Activated T-cell treated with anti-CD3 and anti-CD28 coated beads for 1 hour (primary cell): ENCODE measurements around the gene OMP.

Source experiments
- DNase-seq: peaks from one replicate; pipeline ENCODE4 v3.0.0-alpha.2; 2020; ENCODE audit warnings: low read depth

The OMP gene

GRCh38 chr11:77124041-77124440 lies 21.4 kb downstream of the OMP start:
- no peak for DNase-seq

GRCh38 chr11:77124488-77124887 lies 21.8 kb downstream of the OMP start:
- DNase-seq, result no peak

- DNase-seq, result no peak
Observed at GRCh38 chr11:77125191-77125590, 22.6 kb downstream of the OMP start.

- DNase-seq, result no peak
Observed at GRCh38 chr11:77125695-77126094, 23.1 kb downstream of the OMP start.

- no peak for DNase-seq
Observed at GRCh38 chr11:77126156-77126775, 23.6 kb downstream of the OMP start.

- DNase-seq, result no peak
Observed at GRCh38 chr11:77126861-77127234, 24.2 kb downstream of the OMP start.

- DNase-seq, result peak; percentile 46
Observed at GRCh38 chr11:77127235-77127911, 24.7 kb downstream of the OMP start.

- no peak for DNase-seq
Observed at GRCh38 chr11:77127920-77128691, 25.5 kb downstream of the OMP start, which contains the start of gene MYO7A. Gene MYO7A, plus strand, starts transcription at chr11:77128246. Its CDS starts 2,389 bp downstream, at chr11:77130635.

- DNase-seq, result no peak
Observed at GRCh38 chr11:77129069-77129841, 26.6 kb downstream of the OMP start.

- DNase-seq, result no peak
Observed at GRCh38 chr11:77129842-77130756, 27.5 kb downstream of the OMP start.

GRCh38 chr11:77130763-77131513 lies 28.3 kb downstream of the OMP start:
- DNase-seq, result no peak

- DNase-seq, result no peak
Observed at GRCh38 chr11:77131560-77131959, 28.9 kb downstream of the OMP start.

- no peak for DNase-seq
Observed at GRCh38 chr11:77135069-77135468, 32.4 kb downstream of the OMP start.

GRCh38 chr11:77136074-77136473 lies 33.4 kb downstream of the OMP start:
- DNase-seq, result no peak

- no peak for DNase-seq
Observed at GRCh38 chr11:77136784-77137420, 34.3 kb downstream of the OMP start.

GRCh38 chr11:77137421-77137820 lies 34.8 kb downstream of the OMP start:
- DNase-seq, result no peak

- DNase-seq, result no peak
Observed at GRCh38 chr11:77138106-77138649, 35.5 kb downstream of the OMP start.

GRCh38 chr11:77139201-77139600 lies 36.6 kb downstream of the OMP start:
- DNase-seq, result no peak

GRCh38 chr11:77140231-77140851 lies 37.7 kb downstream of the OMP start:
- DNase-seq, result no peak
